NCI-H2107 treated with DMSO at 0.1 percent for 48 hours (cell line): ENCODE results near the gene ADAMTS5.

Experiments
- DNase-seq: peaks from one replicate; lab custom pipeline; 2025; ENCODE audit not compliant: unreplicated experiment; lab: John Stamatoyannopoulos, UW

ADAMTS5 gene

DNA sequence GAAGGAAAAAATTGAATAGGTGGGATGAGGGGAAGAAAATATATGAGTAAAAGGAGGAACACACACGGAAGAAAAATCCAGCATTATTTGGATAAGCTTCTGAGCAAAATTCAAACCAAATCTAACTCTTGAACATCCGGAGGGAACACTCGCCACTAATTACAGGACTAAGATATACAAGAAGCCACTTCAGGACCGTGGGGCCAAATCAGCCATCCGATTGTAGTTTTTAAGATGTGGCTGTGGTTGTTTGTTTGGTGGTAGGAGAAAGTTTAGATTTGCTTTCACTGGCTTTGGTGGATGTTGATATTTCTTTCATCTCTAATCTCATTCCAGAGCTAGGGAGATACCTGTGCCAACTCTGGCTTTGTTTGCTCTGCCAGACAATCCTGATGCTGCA lies 78.0 kb downstream of the ADAMTS5 start:
- no peak for DNase-seq

DNA sequence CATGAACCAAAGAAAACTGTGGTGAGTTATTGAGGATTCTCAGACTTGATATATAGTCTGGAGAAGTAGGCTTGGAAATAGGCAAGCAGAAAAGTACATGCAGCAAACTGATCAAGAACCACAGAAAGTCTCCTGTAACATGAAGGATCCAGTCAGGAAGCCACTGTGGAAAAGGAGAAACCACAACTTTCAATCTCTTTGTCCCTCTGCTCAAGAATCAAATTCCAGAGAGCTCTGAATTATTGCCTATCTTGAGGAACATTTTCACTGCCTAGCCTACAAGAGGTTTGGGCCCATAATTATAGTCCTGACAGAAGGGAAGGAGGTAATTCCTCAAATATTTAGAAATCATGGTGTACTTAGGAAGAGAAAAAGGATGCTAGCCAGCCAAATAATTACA lies 78.6 kb downstream of the ADAMTS5 start:
- DNase-seq: no peak

DNA sequence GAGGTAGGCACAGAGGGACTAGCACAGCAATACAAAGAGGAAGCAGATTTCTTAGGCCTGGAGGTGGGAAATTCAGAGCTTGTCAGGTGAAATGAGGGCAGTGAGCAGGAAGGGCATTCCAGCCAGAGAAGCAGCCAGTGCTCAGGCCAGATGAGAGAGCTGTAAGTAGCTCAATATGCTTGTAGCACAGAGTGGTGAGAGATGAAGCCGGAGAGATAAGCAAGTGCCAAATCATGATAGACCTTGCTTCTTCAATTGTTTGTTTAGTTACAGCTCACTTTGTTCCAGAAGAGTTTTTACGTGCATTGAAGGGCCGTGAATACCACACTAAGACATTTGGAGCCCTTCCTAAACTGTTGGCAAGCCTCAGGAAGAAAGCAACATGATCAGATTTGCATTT lies 79.6 kb downstream of the ADAMTS5 start:
- DNase-seq: no peak

DNA sequence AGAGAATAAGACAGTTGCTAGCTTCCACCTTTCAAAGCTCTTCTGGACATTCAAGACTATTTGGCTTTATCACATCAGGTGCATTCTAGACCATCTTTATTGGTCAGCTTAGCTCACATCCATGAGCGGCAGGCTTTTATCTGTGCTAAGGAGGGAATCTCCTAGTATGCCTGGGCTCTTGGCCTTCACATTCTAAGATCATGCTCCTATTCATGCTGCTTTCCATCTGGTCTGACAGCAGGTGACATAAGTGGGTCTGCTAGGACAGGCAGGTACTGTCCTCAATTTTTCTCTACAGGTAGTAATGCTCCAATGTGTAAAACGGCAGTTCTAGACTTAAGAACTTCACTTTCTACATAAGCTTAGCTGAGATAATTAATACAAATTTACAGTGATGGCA lies 82.5 kb downstream of the ADAMTS5 start:
- no peak for DNase-seq

DNA sequence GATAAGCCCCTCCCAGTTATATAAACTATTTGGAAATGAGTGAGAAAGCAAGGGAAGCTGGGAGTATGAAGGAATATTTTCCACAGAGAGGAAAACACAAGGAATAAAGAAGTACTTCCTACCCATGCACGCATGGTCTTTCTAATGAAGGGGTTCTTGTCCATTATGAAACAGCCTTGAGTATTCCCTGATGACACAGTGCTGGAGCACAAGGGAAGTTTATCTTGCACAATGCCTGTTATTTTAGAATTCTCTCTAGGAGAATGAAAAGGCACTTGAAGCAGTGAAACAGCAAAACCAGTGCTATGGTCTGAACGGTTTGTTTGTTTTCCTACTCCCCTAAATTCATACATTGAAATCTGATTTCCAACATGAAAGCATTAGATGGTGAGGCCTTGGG lies 83.1 kb downstream of the ADAMTS5 start:
- no peak for DNase-seq

DNA sequence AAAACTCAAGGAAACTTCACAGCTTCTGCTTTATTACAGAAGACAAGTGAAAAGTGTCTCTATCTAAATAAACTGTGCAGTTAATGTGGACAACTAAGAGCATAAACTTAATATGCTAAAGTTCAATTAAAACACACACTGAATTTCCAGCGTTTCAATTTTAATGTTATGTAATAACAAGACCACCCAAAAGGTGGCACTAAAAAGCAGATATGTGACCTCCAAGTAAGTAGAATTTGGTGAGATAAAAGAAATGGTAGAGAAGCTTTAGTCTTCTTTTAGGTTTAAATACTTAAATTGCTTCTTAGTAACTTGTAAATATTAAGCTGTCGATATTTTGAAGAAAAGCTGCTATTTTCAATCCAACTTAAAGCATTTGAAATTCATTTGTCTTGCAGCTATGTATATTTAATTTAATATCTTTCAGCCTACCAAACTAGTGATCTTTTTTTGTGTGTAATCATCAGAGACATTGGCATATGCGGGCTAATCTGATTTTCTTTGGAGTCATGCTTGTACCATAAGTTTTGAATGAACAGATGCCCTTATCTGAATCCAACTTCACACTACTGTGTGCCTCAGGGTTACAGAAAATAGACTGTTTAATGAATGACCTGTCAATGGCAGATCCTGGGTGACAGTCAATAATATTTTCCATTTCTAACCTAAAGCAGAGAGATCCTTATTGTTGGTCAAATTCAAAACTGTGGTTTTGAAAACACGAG lies 85.2 kb downstream of the ADAMTS5 start:
- DNase-seq: no peak

- no peak for DNase-seq
These were observed 89.9 kb downstream of the ADAMTS5 start for GRCh38 chr21:26877018-26877417.

- no peak for DNase-seq
These were observed 92.5 kb downstream of the ADAMTS5 start for GRCh38 chr21:26874347-26874746.
